ENCODE data around the gene CCN5.

The CCN5 gene

DNA sequence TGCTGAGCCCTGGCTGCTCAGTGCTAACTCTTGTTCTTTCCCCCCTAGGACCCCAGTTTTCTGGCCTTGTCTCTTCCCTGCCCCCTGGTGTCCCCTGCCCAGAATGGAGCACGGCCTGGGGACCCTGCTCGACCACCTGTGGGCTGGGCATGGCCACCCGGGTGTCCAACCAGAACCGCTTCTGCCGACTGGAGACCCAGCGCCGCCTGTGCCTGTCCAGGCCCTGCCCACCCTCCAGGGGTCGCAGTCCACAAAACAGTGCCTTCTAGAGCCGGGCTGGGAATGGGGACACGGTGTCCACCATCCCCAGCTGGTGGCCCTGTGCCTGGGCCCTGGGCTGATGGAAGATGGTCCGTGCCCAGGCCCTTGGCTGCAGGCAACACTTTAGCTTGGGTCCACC, 11.9 kb downstream of the CCN5 start:
- ATAC-seq (replicated peaks), result no peak
- H3K27ac Mint-ChIP-seq, result no peak overlapping the region
- no peak for DNase-seq
- no peaks in the 10 kb centered on the region for H3K9me3 Mint-ChIP-seq
- H3K4me3 Mint-ChIP-seq, result no peak overlapping the region
- no peaks in the 10 kb centered on the region for H3K4me1 Mint-ChIP-seq (ENCODE audit: low read depth in 2 of 2)
- no peaks in the 10 kb centered on the region for H3K36me3 Mint-ChIP-seq (ENCODE audit: insufficient read depth)
- peaks cover 5 to 25% of the 10 kb centered on the region in 2 donors for H3K27me3 Mint-ChIP-seq

DNA sequence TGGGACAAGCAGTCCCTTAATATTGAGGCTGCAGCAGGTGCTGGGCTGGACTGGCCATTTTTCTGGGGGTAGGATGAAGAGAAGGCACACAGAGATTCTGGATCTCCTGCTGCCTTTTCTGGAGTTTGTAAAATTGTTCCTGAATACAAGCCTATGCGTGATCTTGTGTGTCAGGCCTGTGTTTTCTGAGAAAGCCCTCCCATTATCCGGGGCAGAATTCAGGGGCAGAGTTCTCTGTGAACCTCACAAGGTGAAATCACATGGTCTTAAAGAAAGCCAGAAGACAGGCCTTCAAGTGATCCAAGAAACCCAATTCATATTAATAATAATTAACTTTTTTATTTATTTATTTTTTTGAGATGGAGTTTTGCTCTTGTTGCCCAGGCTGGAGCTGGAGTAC, 12.5 kb downstream of the CCN5 start:
- H3K36me3 Mint-ChIP-seq (ENCODE audit: insufficient read depth), result no peaks in the 10 kb centered on the region
- no peak for DNase-seq
- no peaks in the 10 kb centered on the region for H3K4me1 Mint-ChIP-seq (ENCODE audit: low read depth in 2 of 2)
- peaks cover 5 to 25% of the 10 kb centered on the region in 2 donors for H3K27me3 Mint-ChIP-seq
- no peak overlapping the region for H3K4me3 Mint-ChIP-seq
- ATAC-seq (replicated peaks), result no peak
- H3K9me3 Mint-ChIP-seq, result no peaks in the 10 kb centered on the region
- no peak overlapping the region for H3K27ac Mint-ChIP-seq

DNA sequence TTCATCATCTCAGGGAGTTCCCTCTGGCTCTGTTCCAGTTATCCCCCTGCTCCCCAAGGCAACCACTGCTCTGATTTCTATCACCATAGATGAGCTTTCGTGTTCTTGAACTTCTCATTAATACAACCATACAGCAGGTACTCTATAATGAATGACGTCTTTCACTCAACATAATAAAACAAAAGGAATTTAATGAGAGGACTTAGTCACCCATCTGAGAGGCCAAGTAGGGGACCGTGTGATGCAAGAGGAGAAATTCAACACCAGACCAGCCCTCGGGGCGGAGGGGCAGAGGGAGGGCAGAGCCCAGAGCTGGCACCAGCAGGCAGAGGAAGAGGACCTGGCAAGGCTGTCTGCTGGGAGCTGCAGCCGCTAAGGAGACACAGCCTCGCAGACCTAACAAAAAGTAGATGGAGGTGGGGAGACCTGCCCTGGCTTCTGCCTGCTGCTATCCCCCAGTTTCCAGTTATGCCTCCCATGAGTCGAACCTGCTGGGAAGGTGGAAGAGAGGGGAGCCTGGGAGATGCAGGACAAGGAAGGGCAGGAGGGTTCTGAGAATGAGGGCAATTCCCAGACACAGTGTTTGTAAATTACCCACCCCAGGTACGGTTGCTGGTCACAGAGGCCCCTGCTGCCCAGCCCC, 13.8 kb downstream of the CCN5 start:
- peaks cover 5 to 29% of the 10 kb centered on the region in 2 donors for H3K27me3 Mint-ChIP-seq
- no peaks in the 10 kb centered on the region for H3K9me3 Mint-ChIP-seq
- DNase-seq (no peak), ATAC-seq (replicated peaks) (no peak)
- H3K36me3 Mint-ChIP-seq (ENCODE audit: insufficient read depth), result no peaks in the 10 kb centered on the region
- no peak overlapping the region for H3K27ac Mint-ChIP-seq
- H3K4me1 Mint-ChIP-seq (ENCODE audit: low read depth in 2 of 2), result peaks cover 3% of the 10 kb centered on the region in 2 donors
- no peak overlapping the region for H3K4me3 Mint-ChIP-seq

DNA sequence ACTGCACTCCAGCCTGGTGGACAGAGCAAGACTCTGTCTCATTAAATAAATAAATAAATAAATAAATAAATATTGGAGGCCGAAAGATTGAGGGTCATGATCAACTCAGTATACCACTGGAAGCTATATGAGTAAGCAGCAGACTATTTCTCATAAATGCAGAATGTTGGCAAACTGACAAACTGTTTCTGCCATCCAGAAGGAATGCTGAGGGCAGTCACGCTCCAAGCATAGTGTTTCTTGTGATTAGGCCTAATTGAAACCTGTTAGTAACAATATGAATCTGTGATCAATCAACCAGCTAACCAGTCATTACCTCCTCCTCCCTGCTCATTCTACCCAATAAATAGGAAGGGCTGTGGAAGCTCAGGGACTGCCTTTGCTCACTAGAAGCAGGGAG, 15.3 kb downstream of the CCN5 start:
- peaks cover 3% of the 10 kb centered on the region in 2 donors for H3K4me1 Mint-ChIP-seq (ENCODE audit: low read depth in 2 of 2)
- H3K27me3 Mint-ChIP-seq, result peaks cover 5 to 29% of the 10 kb centered on the region in 2 donors
- ATAC-seq (replicated peaks) (no peak), DNase-seq (no peak)
- H3K4me3 Mint-ChIP-seq, result no peak overlapping the region
- no peaks in the 10 kb centered on the region for H3K36me3 Mint-ChIP-seq (ENCODE audit: insufficient read depth)
- H3K9me3 Mint-ChIP-seq, result no peaks in the 10 kb centered on the region
- H3K27ac Mint-ChIP-seq, result no peak overlapping the region

DNA sequence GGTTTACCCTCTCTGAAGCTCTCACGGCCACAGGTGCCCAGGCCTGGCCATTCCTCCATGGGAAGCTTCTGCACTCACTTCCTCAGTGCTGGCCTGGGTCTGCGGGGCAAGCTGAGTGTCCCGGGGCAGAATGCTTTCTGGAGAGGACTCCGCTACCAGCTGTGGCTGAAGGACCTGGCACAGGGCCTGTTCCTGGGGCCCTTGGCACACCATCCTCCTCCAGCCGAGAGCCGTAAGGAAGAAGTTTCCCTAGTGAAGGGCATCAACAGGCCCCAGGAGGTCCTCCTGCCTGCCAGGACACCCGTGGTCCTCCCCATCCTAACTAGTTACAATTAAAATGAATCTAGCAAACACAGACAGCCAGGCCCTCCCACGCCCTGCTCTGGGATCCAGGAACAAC, 16.5 kb downstream of the CCN5 start:
- H3K4me3 Mint-ChIP-seq, result no peak overlapping the region
- peaks cover 0 to 7% of the 10 kb centered on the region in 2 donors for H3K9me3 Mint-ChIP-seq
- H3K27ac Mint-ChIP-seq, result no peak overlapping the region
- DNase-seq, result no peak
- no peak for ATAC-seq (replicated peaks)
- peaks cover 5 to 23% of the 10 kb centered on the region in 2 donors for H3K27me3 Mint-ChIP-seq
- peaks cover 8 to 10% of the 10 kb centered on the region in 2 donors for H3K4me1 Mint-ChIP-seq (ENCODE audit: low read depth in 2 of 2)
- H3K36me3 Mint-ChIP-seq (ENCODE audit: insufficient read depth), result no peaks in the 10 kb centered on the region

DNA sequence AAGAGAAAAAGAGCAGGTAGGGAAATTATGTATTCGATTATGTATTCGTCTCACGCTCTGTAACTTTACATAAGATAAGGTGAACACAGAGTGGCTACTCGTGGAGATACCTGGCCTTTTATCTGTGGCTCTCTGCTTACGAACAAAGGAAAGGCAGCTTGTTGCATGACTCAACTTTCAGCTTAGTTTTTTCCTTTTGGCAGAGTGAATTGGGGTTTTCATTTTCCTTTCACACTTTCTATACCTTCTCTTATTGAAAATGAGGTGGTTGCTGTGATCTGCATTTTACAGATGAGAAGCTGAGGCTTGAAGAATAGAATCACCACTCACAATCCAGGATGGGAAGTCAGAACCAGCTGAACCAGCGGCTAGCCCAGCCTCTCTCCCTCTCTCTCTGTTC, 17.2 kb downstream of the CCN5 start:
- ATAC-seq (replicated peaks) (no peak), DNase-seq (no peak)
- H3K36me3 Mint-ChIP-seq (ENCODE audit: insufficient read depth), result no peaks in the 10 kb centered on the region
- H3K9me3 Mint-ChIP-seq, result peaks cover 0 to 9% of the 10 kb centered on the region in 2 donors
- H3K4me3 Mint-ChIP-seq, result no peak overlapping the region
- H3K4me1 Mint-ChIP-seq (ENCODE audit: low read depth in 2 of 2), result peaks cover 8 to 13% of the 10 kb centered on the region in 2 donors
- no peak overlapping the region for H3K27ac Mint-ChIP-seq
- H3K27me3 Mint-ChIP-seq, result peaks cover 5 to 20% of the 10 kb centered on the region in 2 donors

DNA sequence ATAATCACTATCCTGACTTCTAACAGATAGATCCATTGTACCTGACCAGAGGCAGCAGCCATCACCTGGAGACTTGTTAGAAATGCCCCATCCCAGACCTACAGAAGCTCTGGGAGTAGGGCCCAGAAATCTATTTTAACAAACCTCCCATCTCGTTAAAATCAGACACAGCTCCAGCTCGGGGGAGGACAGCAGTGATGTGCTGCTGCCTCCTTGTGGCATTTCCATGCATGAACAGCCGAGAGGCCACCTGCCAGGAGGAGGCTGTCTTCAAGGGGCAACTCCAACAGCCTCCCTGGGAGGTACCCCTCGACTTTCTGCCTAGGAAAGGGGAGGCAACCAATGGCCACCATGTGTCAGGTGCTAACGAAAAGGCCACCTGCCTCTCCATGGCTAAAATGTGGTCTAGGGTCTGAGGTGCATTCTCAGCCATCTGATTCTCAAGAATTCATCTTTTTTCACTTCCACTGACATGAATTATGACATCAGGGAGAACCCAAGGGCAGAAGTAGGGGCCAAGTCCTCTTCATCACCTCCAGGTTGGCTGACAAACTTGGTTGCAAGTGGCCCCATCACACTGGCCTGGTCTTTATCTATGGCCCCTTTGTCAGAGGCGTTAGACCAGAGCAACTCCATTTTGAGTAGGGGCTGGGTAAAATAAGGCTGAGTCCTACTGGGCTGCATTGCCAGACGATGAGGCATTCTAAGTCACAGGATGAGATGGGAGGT, 18.3 kb downstream of the CCN5 start:
- Mint-ChIP-seq H3K27ac (peak overlapping the region in 1 of 2 donors; percentile 13), H3K4me1 (ENCODE audit: low read depth in 2 of 2) (peaks cover 8 to 13% of the 10 kb centered on the region in 2 donors), H3K27me3 (peaks cover 5 to 19% of the 10 kb centered on the region in 2 donors), H3K9me3 (peaks cover 0 to 9% of the 10 kb centered on the region in 2 donors), H3K36me3 (ENCODE audit: insufficient read depth) (no peaks in the 10 kb centered on the region), H3K4me3 (no peak overlapping the region)
- DNase-seq, result peak; percentile 42 to 64 (median 49)
- ATAC-seq (replicated peaks), result peak; percentile 80

DNA sequence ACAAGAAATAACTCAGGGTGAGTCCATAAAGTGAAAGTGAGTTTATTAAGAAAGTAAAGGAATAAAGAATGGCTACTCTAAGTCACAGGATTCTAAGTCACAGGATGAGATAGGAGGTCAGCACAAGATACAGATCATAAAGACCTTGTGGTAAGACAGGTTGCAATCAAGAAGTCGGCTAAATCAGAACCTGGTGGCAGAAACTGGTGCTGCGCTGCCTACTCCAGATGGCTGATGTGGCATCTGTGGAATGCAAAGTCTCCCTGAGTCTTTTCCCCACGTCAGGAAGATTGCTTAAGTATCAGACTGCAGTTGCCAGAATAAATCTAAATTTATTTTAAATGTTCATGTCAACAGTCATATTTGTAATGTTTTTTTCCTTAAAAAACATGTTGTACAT, 19.8 kb downstream of the CCN5 start:
- Mint-ChIP-seq H3K27ac (no peak overlapping the region), H3K9me3 (peaks cover 0 to 9% of the 10 kb centered on the region in 2 donors), H3K4me1 (ENCODE audit: low read depth in 2 of 2) (peaks cover 8 to 15% of the 10 kb centered on the region in 2 donors), H3K36me3 (ENCODE audit: insufficient read depth) (no peaks in the 10 kb centered on the region), H3K4me3 (no peak overlapping the region), H3K27me3 (peaks cover 0 to 10% of the 10 kb centered on the region in 2 donors)
- no peak for ATAC-seq (replicated peaks)
- DNase-seq, result no peak

DNA sequence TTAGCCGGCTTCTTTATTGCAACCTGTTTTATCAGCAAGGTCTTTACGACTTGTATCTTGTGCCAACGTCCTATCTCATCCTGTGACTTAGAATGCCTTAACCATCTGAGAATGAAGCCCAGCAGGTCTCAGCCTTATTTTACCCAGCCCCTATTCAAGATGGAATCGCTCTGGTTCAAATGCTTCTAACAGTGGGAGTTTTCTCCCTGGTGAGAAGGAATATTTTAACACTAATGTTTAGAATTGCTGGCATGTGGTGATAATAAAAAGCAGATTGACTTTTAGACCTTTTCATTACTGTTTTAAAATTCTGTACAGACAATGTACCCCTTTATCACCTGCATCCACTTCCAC, 20.6 kb downstream of the CCN5 start:
- no peak for ATAC-seq (replicated peaks)
- H3K36me3 Mint-ChIP-seq (ENCODE audit: insufficient read depth), result no peaks in the 10 kb centered on the region
- H3K27ac Mint-ChIP-seq, result no peak overlapping the region
- peaks cover 8 to 15% of the 10 kb centered on the region in 2 donors for H3K4me1 Mint-ChIP-seq (ENCODE audit: low read depth in 2 of 2)
- peaks cover 0 to 9% of the 10 kb centered on the region in 2 donors for H3K9me3 Mint-ChIP-seq
- H3K4me3 Mint-ChIP-seq, result peak overlapping the region in 1 of 2 donors; percentile 61
- DNase-seq, result no peak
- peaks cover 0 to 10% of the 10 kb centered on the region in 2 donors for H3K27me3 Mint-ChIP-seq

DNA sequence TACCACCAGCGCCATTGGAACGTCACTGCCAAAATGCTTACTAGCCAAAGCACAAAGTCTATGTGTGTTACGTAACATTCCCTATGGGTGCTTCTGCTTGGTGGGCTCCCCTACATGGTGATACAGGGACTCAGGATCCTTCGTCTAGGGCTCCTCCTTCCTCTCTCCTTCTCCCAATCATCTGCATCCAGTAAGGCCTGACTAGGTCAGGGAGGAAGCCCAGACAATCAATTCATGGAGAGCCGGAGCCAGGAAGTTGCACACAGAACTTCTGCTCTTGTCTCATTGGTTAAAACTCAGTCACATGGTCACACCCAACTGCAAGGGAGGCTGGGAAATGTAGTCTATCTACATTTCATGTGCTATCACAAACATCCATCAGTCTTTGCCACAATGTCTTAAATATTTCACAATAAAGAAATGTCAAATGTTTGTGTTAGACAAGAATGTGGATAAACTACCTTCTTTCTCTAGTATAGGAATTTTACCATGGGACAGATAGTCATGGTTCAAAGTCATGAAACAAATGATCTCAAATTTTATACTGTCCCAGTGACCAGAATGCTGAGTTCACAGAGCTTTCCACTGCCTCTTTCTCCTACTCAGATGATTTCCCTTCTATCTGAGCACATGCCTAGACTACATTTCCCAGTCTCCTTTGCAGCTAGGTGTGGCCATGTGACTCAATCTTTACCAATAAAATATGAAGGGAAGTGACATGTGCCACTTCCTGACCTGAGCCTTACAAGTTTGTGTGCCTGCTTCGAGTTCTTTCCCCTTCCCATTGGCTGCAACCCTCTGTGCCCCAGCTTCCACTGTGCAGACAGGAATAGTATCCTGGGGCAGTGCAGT, 21.2 kb downstream of the CCN5 start:
- Mint-ChIP-seq H3K4me1 (ENCODE audit: low read depth in 2 of 2) (peaks cover 8 to 15% of the 10 kb centered on the region in 2 donors), H3K9me3 (peaks cover 0 to 9% of the 10 kb centered on the region in 2 donors), H3K27ac (peak overlapping the region in 1 of 2 donors; percentile 23), H3K27me3 (peaks cover 0 to 10% of the 10 kb centered on the region in 2 donors), H3K36me3 (ENCODE audit: insufficient read depth) (no peaks in the 10 kb centered on the region), H3K4me3 (peak overlapping the region; percentile 45 to 61)
- ATAC-seq (replicated peaks) (peak; percentile 75), DNase-seq (peak in 1 of 3 experiments; percentile 10)

DNA sequence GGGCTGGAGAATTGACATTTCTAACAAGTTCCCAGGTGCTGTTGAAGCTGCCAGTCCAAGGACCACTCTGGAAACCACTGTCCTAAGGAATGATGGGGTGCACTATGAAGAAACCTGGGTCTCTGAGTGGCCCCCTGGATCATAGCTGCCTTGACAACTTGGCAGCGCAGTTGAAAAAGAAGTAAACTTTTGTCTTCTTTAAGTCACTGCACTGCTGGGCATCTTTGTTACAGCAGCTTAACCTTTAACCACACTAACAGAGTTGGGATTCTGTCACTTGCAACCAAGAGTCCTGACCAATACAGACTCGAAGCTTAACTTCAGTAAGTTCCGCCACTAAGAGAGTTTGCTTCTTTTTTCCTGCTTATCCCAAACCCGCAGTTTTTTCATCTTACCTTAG, 21.9 kb downstream of the CCN5 start:
- no peak for ATAC-seq (replicated peaks)
- H3K9me3 Mint-ChIP-seq, result peaks cover 0 to 9% of the 10 kb centered on the region in 2 donors

DNA sequence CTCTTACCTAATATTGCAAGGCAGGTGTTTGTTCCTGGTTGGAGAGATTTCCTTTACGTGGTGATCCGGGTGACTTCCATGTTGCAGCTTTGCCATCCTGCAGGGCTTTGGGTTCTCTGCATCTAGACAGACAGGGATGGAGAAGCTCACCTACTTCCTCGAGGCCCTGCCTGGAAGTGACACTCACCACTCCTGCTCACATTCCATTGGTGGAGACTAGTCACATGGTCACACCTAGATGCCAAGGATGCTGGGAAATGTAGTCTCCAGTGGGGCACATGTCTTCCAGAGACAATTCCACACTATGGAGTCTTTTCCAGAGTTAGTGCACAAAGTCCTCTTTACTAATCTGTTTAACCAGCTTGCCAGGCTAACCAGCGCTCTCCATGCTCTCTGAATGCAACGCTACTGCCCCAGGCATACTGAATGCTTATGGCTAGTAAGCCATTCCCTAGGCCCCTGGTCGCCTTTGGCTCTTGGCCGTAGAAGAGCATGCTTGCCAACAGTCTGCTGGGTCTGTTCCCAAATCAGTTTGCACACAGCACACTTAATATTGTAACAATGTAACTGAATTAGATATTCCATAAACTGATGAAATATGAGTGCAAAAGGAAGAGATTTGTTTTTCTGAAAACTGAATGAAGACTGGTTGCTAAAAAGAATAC, 23.8 kb downstream of the CCN5 start:
- peaks cover 5 to 12% of the 10 kb centered on the region in 2 donors for H3K4me1 Mint-ChIP-seq (ENCODE audit: low read depth in 2 of 2)
- ATAC-seq (replicated peaks) (peak; percentile 54), DNase-seq (peak in 1 of 3 experiments; percentile 15)
- no peak overlapping the region for H3K27ac Mint-ChIP-seq
- H3K4me3 Mint-ChIP-seq, result no peak overlapping the region
- peaks cover 0 to 9% of the 10 kb centered on the region in 2 donors for H3K9me3 Mint-ChIP-seq
- H3K36me3 Mint-ChIP-seq (ENCODE audit: insufficient read depth), result no peaks in the 10 kb centered on the region
- peaks cover 8 to 25% of the 10 kb centered on the region in 2 donors for H3K27me3 Mint-ChIP-seq

More for the DNA sequence above, 21.9 kb downstream of the CCN5 start:
- H3K27ac Mint-ChIP-seq, result peak overlapping the region in 1 of 2 donors; percentile 23
- H3K4me1 Mint-ChIP-seq (ENCODE audit: low read depth in 2 of 2), result peaks cover 8 to 15% of the 10 kb centered on the region in 2 donors
- DNase-seq, result no peak
- H3K27me3 Mint-ChIP-seq, result peaks cover 0 to 16% of the 10 kb centered on the region in 2 donors
- no peaks in the 10 kb centered on the region for H3K36me3 Mint-ChIP-seq (ENCODE audit: insufficient read depth)
- no peak overlapping the region for H3K4me3 Mint-ChIP-seq

DNA sequence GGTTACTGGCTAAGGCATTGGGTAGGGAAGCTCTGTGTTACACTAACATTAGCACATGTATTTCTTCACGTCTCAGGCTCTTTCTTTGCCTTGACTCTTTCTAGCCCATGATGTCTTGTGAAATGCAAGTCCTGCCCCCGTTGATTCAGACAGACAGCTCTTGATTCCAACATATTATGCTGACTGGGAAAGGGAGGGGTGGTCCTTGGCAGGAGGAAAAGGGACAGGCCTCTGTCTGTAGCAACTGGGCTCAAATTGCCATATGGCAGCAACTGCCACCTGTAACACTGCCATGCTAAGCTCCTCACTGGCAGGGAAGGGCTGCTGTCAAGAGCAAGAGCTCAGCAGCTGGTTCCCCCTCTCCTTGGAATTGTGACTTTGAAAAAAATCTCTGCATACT, 24.8 kb downstream of the CCN5 start:
- Mint-ChIP-seq H3K27me3 (peaks cover 18 to 34% of the 10 kb centered on the region in 2 donors), H3K9me3 (peaks cover 0 to 9% of the 10 kb centered on the region in 2 donors)

More for the DNA sequence above, 24.8 kb downstream of the CCN5 start:
- DNase-seq (no peak), ATAC-seq (replicated peaks) (no peak)
- H3K36me3 Mint-ChIP-seq (ENCODE audit: insufficient read depth), result no peaks in the 10 kb centered on the region
- H3K4me1 Mint-ChIP-seq (ENCODE audit: low read depth in 2 of 2), result peaks cover 5 to 12% of the 10 kb centered on the region in 2 donors
- H3K4me3 Mint-ChIP-seq, result no peak overlapping the region
- H3K27ac Mint-ChIP-seq, result no peak overlapping the region

Measured in effector memory CD8-positive, alpha-beta T cell (primary cell).